ENCODE data around the gene USF1.

- no peak for TF ChIP-seq GATA2 (CRISPR knock-in tag; IDR thresholded peaks at IDR 0.05)
- no peak for TF ChIP-seq CTCF (IDR thresholded peaks at IDR 0.05)
- TF ChIP-seq RAD21 (IDR thresholded peaks at IDR 0.05; ENCODE audit: low read length): no peak
- TF ChIP-seq RFX5 (IDR thresholded peaks at IDR 0.05; ENCODE audit: low read length): no peak
- no peak for TF ChIP-seq NFIC (IDR thresholded peaks at IDR 0.05; ENCODE audit: borderline replicate concordance)
Observed at GRCh38 chr1:161072751-161073449, 27.1 kb upstream of the USF1 start.
